A172 (cell line): ENCODE data around the gene PDS5A. TPM values are rescaled to one million over a fixed set of nuclear protein-coding genes. Genes with fewer than 3 reads are reported as not detected.
"Not testable (repeated sequence)": the region's sequence is repeated elsewhere in the genome, so short reads cannot be mapped to it uniquely, and the experiment has no call there.

ENCODE experiments used
- DNase-seq: peaks from one replicate; pipeline ENCODE4 v3.0.0-alpha.2; 2015; ENCODE audit warnings: low spot score
- total RNA-seq: library from RNA; depleted of rRNA; stranded (reverse); fragments of >200 nt; shearing (Covaris generic); gene quantifications from 2 replicates; pipeline ENCODE4 v1.2.3, GENCODE V29; 2014

PDS5A gene
- total RNA-seq, 1 experiment from 2014 or later, result 79.2 TPM

- DNase-seq, result peak; percentile 56
Measured at GRCh38 chr4:39970671-39971640, 6.8 kb downstream of the PDS5A start.

- DNase-seq, result no peak
Measured at GRCh38 chr4:39963656-39964055, 14.1 kb downstream of the PDS5A start.

GRCh38 chr4:39961311-39961877 lies 16.3 kb downstream of the PDS5A start:
- DNase-seq, result no peak

- no peak for DNase-seq
Measured at GRCh38 chr4:39950861-39951481, 26.7 kb downstream of the PDS5A start.

GRCh38 chr4:39947963-39948362 lies 29.7 kb downstream of the PDS5A start:
- DNase-seq, result no peak

GRCh38 chr4:39947417-39947816 lies 30.3 kb downstream of the PDS5A start:
- no peak for DNase-seq

GRCh38 chr4:39944245-39944644 lies 33.5 kb downstream of the PDS5A start:
- DNase-seq, result not testable (repeated sequence)

- no peak for DNase-seq
Measured at GRCh38 chr4:39942507-39942906, 35.2 kb downstream of the PDS5A start.

GRCh38 chr4:39941682-39942217 lies 36.0 kb downstream of the PDS5A start:
- DNase-seq, result no peak

GRCh38 chr4:39937683-39938268 lies 39.9 kb downstream of the PDS5A start:
- no peak for DNase-seq

GRCh38 chr4:39936565-39937418 lies 40.9 kb downstream of the PDS5A start:
- DNase-seq, result no peak

GRCh38 chr4:39933671-39934590 lies 43.8 kb downstream of the PDS5A start:
- peak; percentile 25 for DNase-seq

- no peak for DNase-seq
Measured at GRCh38 chr4:39932776-39933402, 44.8 kb downstream of the PDS5A start.

GRCh38 chr4:39931441-39931901 lies 46.2 kb downstream of the PDS5A start:
- DNase-seq, result no peak

- DNase-seq, result no peak
Measured at GRCh38 chr4:39928538-39928937, 49.2 kb downstream of the PDS5A start.

- DNase-seq, result no peak
Measured at GRCh38 chr4:39924014-39924413, 53.7 kb downstream of the PDS5A start.

- no peak for DNase-seq
Measured at GRCh38 chr4:39922399-39922798, 55.3 kb downstream of the PDS5A start.

GRCh38 chr4:39913471-39913870 lies 64.2 kb downstream of the PDS5A start:
- DNase-seq, result no peak

- no peak for DNase-seq
Measured at GRCh38 chr4:39910064-39910463, 67.6 kb downstream of the PDS5A start.
